Stomach (tissue), 9 donors: ENCODE measurements around the gene UNC79. TPM values are rescaled to one million over a fixed set of nuclear protein-coding genes. Genes with fewer than 3 reads are reported as not detected.

Experiments used
- DNase-seq, 2 donors: peaks; one replicate each; pipeline versions ENCODE4 v3.0.0 to v3.0.0-alpha.2; 2013 to 2019
- H3K27ac ChIP-seq, 5 donors: fragments of 200-600 bp in 4 of 5; sonication (generic) in 4 of 5; one replicate each; pipeline ENCODE4 v1.5.1; 2013 to 2019; ENCODE audit warnings: mild to moderate bottlenecking in 1 of 5, moderate library complexity in 1 of 5
- H3K27me3 ChIP-seq, 3 donors: fragments of 200-600 bp; sonication (generic); one replicate each; pipeline ENCODE4 v1.5.1; 2017 to 2019; ENCODE audit warnings: mixed run types in 1 of 3
- H3K36me3 ChIP-seq, 4 donors: fragments of 200-600 bp; sonication (generic); 1 replicate in 3 of 4; 2 replicates in 1 of 4; pipeline ENCODE4 v1.5.1; 2016 to 2019
- H3K4me1 ChIP-seq, 4 donors: fragments of 200-600 bp; sonication (generic); one replicate each; pipeline ENCODE4 v1.5.1; 2016 to 2019
- H3K4me3 ChIP-seq, 4 donors: fragments of 200-600 bp; sonication (generic) in 3 of 4; one replicate each; pipeline ENCODE4 v1.5.1; 2016 to 2019; ENCODE audit warnings: mild to moderate bottlenecking in 1 of 4
- H3K9me3 ChIP-seq, 4 donors: fragments of 200-600 bp; sonication (generic); one replicate each; pipeline ENCODE4 v1.5.1; 2016 to 2019
- EP300 ChIP-seq: sonication (generic); formaldehyde crosslinking; IDR thresholded peaks from one replicate; pipeline ENCODE4 v1.6.1; 2017; ENCODE audit warnings: antibody characterized with exemption
- POLR2A ChIP-seq, 4 donors: fragments of 450-650 bp; IDR thresholded peaks; one replicate each; pipeline ENCODE4 v1.6.1; 2016; ENCODE audit warnings: antibody characterized with exemption in 4 of 4, control low read depth in 2 of 4, mild to moderate bottlenecking in 1 of 4, moderate library complexity in 1 of 4
- POLR2AphosphoS5 ChIP-seq, 3 donors: sonication (generic); formaldehyde crosslinking; IDR thresholded peaks; one replicate each; pipeline ENCODE4 v1.6.1; 2016; ENCODE audit warnings: antibody characterized with exemption in 3 of 3
- WGBS, 5 donors: extraction: QIAGEN DNeasy Blood & Tissue Kit in 3 of 5; methylation state at CpG; one replicate each; pipeline versions ENCODE4 v1.1.5 to v1.1.7; 2013 to 2018; 5-methylcytosine and 5-hydroxymethylcytosine counted together
- intact Hi-C: fragments of 100-400 bp; cut with DNase I; formaldehyde crosslinking; loops from one replicate; pipeline ENCODE4 v1.15.1; 2023; ENCODE audit warnings: low total_unique reads
- polyA plus RNA-seq, 3 donors: library from polyadenylated mRNA; stranded (reverse); fragments of 200-250 nt; gene quantifications; one replicate each; pipeline ENCODE4 v1.2.3, GENCODE V29; 2013
- total RNA-seq, 5 donors: library from RNA; depleted of rRNA; stranded (reverse); fragments of >200 nt; gene quantifications; one replicate each; pipeline versions ENCODE4 v1.1.0 to v1.2.3, GENCODE V29; 2014 to 2016
- TF ChIP-seq, protein P1 (sequence below), 7 experiments: fragments of 450-650 bp in 4 of 7; fragments of 200-600 bp in 3 of 7; sonication (generic) in 3 of 7; IDR thresholded peaks; one replicate each; pipeline ENCODE4 v1.5.1; 2016 to 2019; ENCODE audit warnings: antibody characterized with exemption in 7 of 7, control low read depth in 2 of 7, mild to moderate bottlenecking in 1 of 7
- donor health status: healthy with polysubstance abuse.
- donor health status: Bipolar disorder and iron deficiency.
- donor health status: healthy.

The UNC79 gene
- total and polyA plus RNA-seq, 8 donors, result under 0.01 to 1.9 (median 0.35) TPM; not detected in 2

- intact Hi-C loops, result no loop called here
- Histone ChIP-seq H3K27ac (no peak overlapping the region), H3K9me3 (no peaks in the 10 kb centered on the region), H3K36me3 (no peaks in the 10 kb centered on the region), H3K4me1 (no peaks in the 10 kb centered on the region), H3K27me3 (peaks cover 0 to 23% (median 3%) of the 10 kb centered on the region in 3 donors), H3K4me3 (no peak overlapping the region)
- 40 to 50% (median 45%) methylated on average over 4 of the region's 4 CpGs for WGBS, 5 donors
- DNase-seq, result no peak
- TF ChIP-seq EP300, result no peak
- TF ChIP-seq, protein P1, sequence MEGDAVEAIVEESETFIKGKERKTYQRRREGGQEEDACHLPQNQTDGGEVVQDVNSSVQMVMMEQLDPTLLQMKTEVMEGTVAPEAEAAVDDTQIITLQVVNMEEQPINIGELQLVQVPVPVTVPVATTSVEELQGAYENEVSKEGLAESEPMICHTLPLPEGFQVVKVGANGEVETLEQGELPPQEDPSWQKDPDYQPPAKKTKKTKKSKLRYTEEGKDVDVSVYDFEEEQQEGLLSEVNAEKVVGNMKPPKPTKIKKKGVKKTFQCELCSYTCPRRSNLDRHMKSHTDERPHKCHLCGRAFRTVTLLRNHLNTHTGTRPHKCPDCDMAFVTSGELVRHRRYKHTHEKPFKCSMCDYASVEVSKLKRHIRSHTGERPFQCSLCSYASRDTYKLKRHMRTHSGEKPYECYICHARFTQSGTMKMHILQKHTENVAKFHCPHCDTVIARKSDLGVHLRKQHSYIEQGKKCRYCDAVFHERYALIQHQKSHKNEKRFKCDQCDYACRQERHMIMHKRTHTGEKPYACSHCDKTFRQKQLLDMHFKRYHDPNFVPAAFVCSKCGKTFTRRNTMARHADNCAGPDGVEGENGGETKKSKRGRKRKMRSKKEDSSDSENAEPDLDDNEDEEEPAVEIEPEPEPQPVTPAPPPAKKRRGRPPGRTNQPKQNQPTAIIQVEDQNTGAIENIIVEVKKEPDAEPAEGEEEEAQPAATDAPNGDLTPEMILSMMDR (IDR thresholded peaks at IDR 0.05), result no peak
- no peak for TF ChIP-seq POLR2AphosphoS5 (IDR thresholded peaks at IDR 0.05)
- TF ChIP-seq POLR2A (IDR thresholded peaks at IDR 0.05), result no peak
These were observed 258.1 kb downstream of the UNC79 start for GRCh38 chr14:93688820-93689219.

DNA sequence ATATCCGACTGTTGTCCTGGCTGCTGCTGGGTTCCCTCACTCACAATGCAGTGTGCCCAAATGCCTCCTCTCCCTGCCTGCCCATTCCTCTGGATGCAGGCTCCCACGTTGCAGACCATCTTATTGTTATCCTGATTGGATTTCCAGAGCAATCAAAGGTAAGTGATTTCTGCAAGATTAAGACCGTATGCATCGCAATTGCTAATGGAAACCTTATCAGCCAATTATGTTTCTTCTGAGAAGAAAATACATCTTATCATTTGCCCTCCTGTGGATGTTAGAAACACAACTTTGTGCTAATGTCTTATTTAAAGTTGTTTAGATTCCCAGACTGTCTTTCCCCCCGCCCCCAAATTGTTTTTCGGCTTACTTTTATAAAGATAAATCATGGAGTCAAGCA, 259.4 kb downstream of the UNC79 start:
- intact Hi-C loops, result no loop called here
- no peak overlapping the region for H3K27ac ChIP-seq
- no peaks in the 10 kb centered on the region for H3K36me3 ChIP-seq
- H3K27me3 ChIP-seq, result peaks cover 0 to 23% (median 3%) of the 10 kb centered on the region in 3 donors
- H3K4me1 ChIP-seq, result no peaks in the 10 kb centered on the region
- no peaks in the 10 kb centered on the region for H3K9me3 ChIP-seq
- no peak for DNase-seq
- H3K4me3 ChIP-seq, result no peak overlapping the region
- TF ChIP-seq EP300 (no peak), POLR2A (IDR thresholded peaks at IDR 0.05) (no peak), POLR2AphosphoS5 (IDR thresholded peaks at IDR 0.05) (no peak)
- TF ChIP-seq, protein P1 (IDR thresholded peaks at IDR 0.05), result no peak
- 33 to 59% (median 46%) methylated on average over 6 of the region's 6 CpGs for WGBS, 5 donors

DNA sequence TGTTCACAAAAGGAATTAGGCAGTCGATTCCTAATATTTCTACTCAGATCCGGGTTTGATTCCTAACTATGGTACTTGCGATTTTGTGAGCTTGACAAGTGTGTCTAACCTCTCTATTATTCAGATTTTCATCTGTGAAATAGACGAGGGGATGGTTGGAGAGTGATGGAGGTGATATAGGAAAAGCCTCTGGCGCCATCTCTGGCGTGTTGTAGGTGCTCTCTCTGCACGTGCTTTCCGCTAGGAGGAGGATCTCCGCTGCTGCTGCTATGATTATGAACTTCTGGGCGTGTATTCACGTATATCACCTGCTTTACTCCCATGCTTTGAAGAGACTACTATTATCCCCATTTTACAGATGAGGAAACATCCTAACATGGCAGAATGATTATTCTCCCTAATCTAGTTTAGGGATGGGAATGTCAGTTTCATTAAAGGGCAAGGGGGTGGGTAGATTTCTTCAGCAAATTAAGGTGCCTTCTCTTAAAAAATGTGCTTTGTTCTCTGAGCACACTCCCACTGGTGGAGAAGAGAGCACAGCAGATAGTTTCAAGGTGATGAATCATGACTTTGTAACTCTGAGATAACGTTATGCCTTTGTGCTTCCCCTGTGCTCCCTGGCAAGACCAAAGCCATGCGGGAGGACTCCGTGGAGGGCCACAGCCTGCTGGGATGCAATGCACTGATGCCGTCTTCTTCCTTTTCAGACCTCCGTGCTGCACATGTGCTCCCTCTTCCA, 260.5 kb downstream of the UNC79 start:
- Histone ChIP-seq H3K36me3 (no peaks in the 10 kb centered on the region), H3K9me3 (no peaks in the 10 kb centered on the region), H3K4me3 (no peak overlapping the region), H3K27me3 (peaks cover 0 to 23% (median 3%) of the 10 kb centered on the region in 3 donors), H3K4me1 (no peaks in the 10 kb centered on the region), H3K27ac (no peak overlapping the region)
- TF ChIP-seq, protein P1 (IDR thresholded peaks at IDR 0.05), result no peak
- TF ChIP-seq EP300 (no peak), POLR2AphosphoS5 (IDR thresholded peaks at IDR 0.05) (no peak), POLR2A (IDR thresholded peaks at IDR 0.05) (no peak)
- DNase-seq, result no peak
- WGBS, 5 donors, result 82 to 83% (median 82%) methylated on average over 16 of the region's 16 CpGs
- intact Hi-C loops, result no loop called here

DNA sequence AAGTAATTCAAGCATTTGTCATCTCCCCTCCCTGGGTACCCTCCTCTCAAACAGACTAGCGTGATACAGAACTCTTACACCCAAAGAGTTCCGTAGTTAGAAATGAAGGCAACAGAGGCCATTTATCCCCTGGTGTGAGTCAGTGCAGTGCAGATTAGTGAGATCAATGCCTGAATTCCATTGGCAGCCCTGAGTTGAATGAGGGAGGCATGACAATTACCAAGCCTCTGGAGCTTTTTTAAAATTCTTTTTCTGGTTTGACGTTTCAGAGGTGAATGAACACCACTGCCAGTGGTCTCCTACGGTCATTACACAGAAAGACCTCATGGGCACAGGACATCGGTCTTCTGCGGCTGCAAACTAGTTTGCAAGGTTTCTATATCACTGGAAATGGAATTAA, 263.2 kb downstream of the UNC79 start:
- 58 to 77% (median 64%) methylated on average over 6 of the region's 6 CpGs for WGBS, 5 donors
- Histone ChIP-seq H3K4me3 (no peak overlapping the region), H3K27me3 (peaks cover 0 to 11% (median 3%) of the 10 kb centered on the region in 3 donors), H3K36me3 (no peaks in the 10 kb centered on the region), H3K9me3 (peaks cover 0 to 13% (median 12%) of the 10 kb centered on the region in 4 donors), H3K27ac (no peak overlapping the region), H3K4me1 (no peaks in the 10 kb centered on the region)
- intact Hi-C loops, result no loop called here
- no peak for DNase-seq
- TF ChIP-seq EP300 (no peak), POLR2AphosphoS5 (IDR thresholded peaks at IDR 0.05) (no peak), POLR2A (IDR thresholded peaks at IDR 0.05) (no peak)
- TF ChIP-seq, protein P1 (IDR thresholded peaks at IDR 0.05), result no peak
